Measurements from ENCODE around the gene TAS2R41. TPM values are rescaled to one million over a fixed set of nuclear protein-coding genes. Genes with fewer than 3 reads are reported as not detected.

The TAS2R41 gene
- total RNA-seq, 4 donors from 2014 or later: not detected

GRCh38 chr7:143485500-143485899 lies 7.8 kb downstream of the TAS2R41 start:
- no peak for TF ChIP-seq CTCF (IDR thresholded peaks at IDR 0.05; ENCODE audit: low read depth)

GRCh38 chr7:143487061-143487460 lies 9.4 kb downstream of the TAS2R41 start:
- TF ChIP-seq CTCF (IDR thresholded peaks at IDR 0.05; ENCODE audit: low read depth): no peak

- TF ChIP-seq CTCF (IDR thresholded peaks at IDR 0.05; ENCODE audit: low read depth): no peak
Observed at GRCh38 chr7:143487566-143487965, 9.9 kb downstream of the TAS2R41 start.

GRCh38 chr7:143490717-143491306 lies 13.1 kb downstream of the TAS2R41 start:
- no peak for TF ChIP-seq CTCF (IDR thresholded peaks at IDR 0.05; ENCODE audit: low read depth)

- no peak for TF ChIP-seq CTCF (IDR thresholded peaks at IDR 0.05; ENCODE audit: low read depth)
Observed at GRCh38 chr7:143492043-143492471, 14.4 kb downstream of the TAS2R41 start.

GRCh38 chr7:143492799-143493739 lies 15.4 kb downstream of the TAS2R41 start:
- no peak for TF ChIP-seq CTCF (IDR thresholded peaks at IDR 0.05; ENCODE audit: low read depth)

GRCh38 chr7:143493751-143494150 lies 16.1 kb downstream of the TAS2R41 start:
- TF ChIP-seq CTCF (IDR thresholded peaks at IDR 0.05; ENCODE audit: low read depth): no peak
